ENCODE data around the gene PRKCZ. TPM values are rescaled to one million over a fixed set of nuclear protein-coding genes. Genes with fewer than 3 reads are reported as not detected.
A peak's percentile ranks its signal among the peaks of the same experiment; 100 is the strongest.

The PRKCZ gene
- total and polyA plus RNA-seq, 7 experiments from 2014 or later, result 3.6 to 29.6 (median 24.0) TPM

- CTCF ChIA-PET, result no interaction called here
- no peaks in the 10 kb centered on the region for H3K27me3 ChIP-seq (ENCODE audit: control insufficient read depth in 2 of 2, insufficient read depth in 2 of 2, low read length in 2 of 2)
- peaks cover 13 to 25% of the 10 kb centered on the region in 2 donors for H3K4me1 ChIP-seq (ENCODE audit: control insufficient read depth in 2 of 2, insufficient read depth in 2 of 2, low read length in 2 of 2)
- Mint-ChIP-seq H3K4me3 (peak overlapping the region in 8 of 10 donors; percentile 37 to 73 (median 58)), H3K9me3 (peaks cover 0 to 6% (median 0%) of the 10 kb centered on the region in 11 donors), H3K36me3 (peaks cover 5 to 33% (median 23%) of the 10 kb centered on the region in 5 donors), H3K27ac (peak overlapping the region in 7 of 9 donors; percentile 76 to 97 (median 90)), H3K27me3 (no peaks in the 10 kb centered on the region), H3K4me1 (peaks cover 3 to 29% (median 26%) of the 10 kb centered on the region in 7 donors)
- no peaks in the 10 kb centered on the region for H3K9me3 ChIP-seq (ENCODE audit: control insufficient read depth in 2 of 3, low read length in 3 of 3)
- no peak overlapping the region for H3K4me3 ChIP-seq (ENCODE audit: low read length)
- ATAC-seq, result peak; percentile 31
- peak overlapping the region; percentile 52 for H3K27ac ChIP-seq (ENCODE audit: low read depth, low read length)
- intact Hi-C loops (cut with micrococcal nuclease), result no loop called here
- POLR2A ChIA-PET, result interaction anchor here (1.2 kb wide), 1 partner anchor 12 kb away, joined by 4 read pairs; no protein-coding TSS in a partner anchor
- peak in 7 of 9 donors; percentile 29 to 82 (median 70) for DNase-seq
- peaks cover 0 to 15% (median 0%) of the 10 kb centered on the region in 3 experiments for H3K36me3 ChIP-seq (ENCODE audit: control insufficient read depth in 2 of 3, insufficient read depth in 3 of 3, low read length in 3 of 3)
These were observed 102.7 kb downstream of the PRKCZ start for GRCh38 chr1:2152954-2153353.

GRCh38 chr1:2154022-2154421, 103.8 kb downstream of the PRKCZ start:
- Mint-ChIP-seq H3K27me3 (no peaks in the 10 kb centered on the region), H3K9me3 (peaks cover 0 to 6% (median 0%) of the 10 kb centered on the region in 11 donors), H3K4me3 (no peak overlapping the region), H3K27ac (peak overlapping the region in 2 of 9 donors; percentile 71 to 76), H3K4me1 (peaks cover 3 to 29% (median 26%) of the 10 kb centered on the region in 7 donors), H3K36me3 (peaks cover 5 to 39% (median 23%) of the 10 kb centered on the region in 5 donors)
- intact Hi-C loops (cut with micrococcal nuclease), result no loop called here
- DNase-seq (no peak), ATAC-seq (no peak)
- CTCF ChIA-PET, result interaction anchor here (1.1 kb wide), 1 partner anchor 14 kb away, joined by 3 read pairs; no protein-coding TSS in a partner anchor
- no peaks in the 10 kb centered on the region for H3K27me3 ChIP-seq (ENCODE audit: control insufficient read depth in 2 of 2, insufficient read depth in 2 of 2, low read length in 2 of 2)
- H3K9me3 ChIP-seq (ENCODE audit: control insufficient read depth in 2 of 3, low read length in 3 of 3), result no peaks in the 10 kb centered on the region
- no peak overlapping the region for H3K27ac ChIP-seq (ENCODE audit: low read depth, low read length)
- H3K36me3 ChIP-seq (ENCODE audit: control insufficient read depth in 2 of 3, insufficient read depth in 3 of 3, low read length in 3 of 3), result peaks cover 0 to 15% (median 0%) of the 10 kb centered on the region in 3 experiments
- POLR2A ChIA-PET, result no interaction called here
- H3K4me1 ChIP-seq (ENCODE audit: control insufficient read depth in 2 of 2, insufficient read depth in 2 of 2, low read length in 2 of 2), result peaks cover 5 to 16% of the 10 kb centered on the region in 2 donors
- H3K4me3 ChIP-seq (ENCODE audit: low read length), result no peak overlapping the region

- intact Hi-C loops (cut with micrococcal nuclease), result no loop called here
- peaks cover 0 to 22% (median 0%) of the 10 kb centered on the region in 3 experiments for H3K36me3 ChIP-seq (ENCODE audit: control insufficient read depth in 2 of 3, insufficient read depth in 3 of 3, low read length in 3 of 3)
- ChIA-PET CTCF (interaction anchor here (1.1 kb wide), 1 partner anchor 15 kb away, joined by 3 read pairs; no protein-coding TSS in a partner anchor), POLR2A (no interaction called here)
- Mint-ChIP-seq H3K4me1 (peaks cover 3 to 31% (median 26%) of the 10 kb centered on the region in 7 donors), H3K4me3 (peak overlapping the region in 1 of 10 donors; percentile 11), H3K27ac (peak overlapping the region in 6 of 9 donors; percentile 5 to 71 (median 40)), H3K9me3 (peaks cover 0 to 6% (median 0%) of the 10 kb centered on the region in 11 donors), H3K27me3 (no peaks in the 10 kb centered on the region), H3K36me3 (peaks cover 5 to 47% (median 30%) of the 10 kb centered on the region in 5 donors)
- H3K4me1 ChIP-seq (ENCODE audit: control insufficient read depth in 2 of 2, insufficient read depth in 2 of 2, low read length in 2 of 2), result peaks cover 0 to 10% of the 10 kb centered on the region in 2 donors
- no peak overlapping the region for H3K4me3 ChIP-seq (ENCODE audit: low read length)
- ATAC-seq (no peak), DNase-seq (no peak)
- H3K9me3 ChIP-seq (ENCODE audit: control insufficient read depth in 2 of 3, low read length in 3 of 3), result no peaks in the 10 kb centered on the region
- no peak overlapping the region for H3K27ac ChIP-seq (ENCODE audit: low read depth, low read length)
- H3K27me3 ChIP-seq (ENCODE audit: control insufficient read depth in 2 of 2, insufficient read depth in 2 of 2, low read length in 2 of 2), result no peaks in the 10 kb centered on the region
These were observed 105.0 kb downstream of the PRKCZ start for GRCh38 chr1:2155147-2155598.

- intact Hi-C loops (cut with micrococcal nuclease), result no loop called here
- POLR2A ChIA-PET, result no interaction called here
- CTCF ChIA-PET, result no interaction called here
These were observed 105.6 kb downstream of the PRKCZ start for GRCh38 chr1:2155788-2156187.

GRCh38 chr1:2156866-2157265, 106.7 kb downstream of the PRKCZ start:
- no peak for DNase-seq
- peaks cover 5 to 50% (median 30%) of the 10 kb centered on the region in 5 donors for H3K36me3 Mint-ChIP-seq

More at GRCh38 chr1:2155788-2156187, 105.6 kb downstream of the PRKCZ start:
- ATAC-seq (no peak), DNase-seq (no peak)
- peaks cover 0 to 24% (median 0%) of the 10 kb centered on the region in 3 experiments for H3K36me3 ChIP-seq (ENCODE audit: control insufficient read depth in 2 of 3, insufficient read depth in 3 of 3, low read length in 3 of 3)
- Mint-ChIP-seq H3K27ac (peak overlapping the region in 3 of 9 donors; percentile 12 to 59 (median 55)), H3K27me3 (no peaks in the 10 kb centered on the region), H3K36me3 (peaks cover 5 to 50% (median 30%) of the 10 kb centered on the region in 5 donors), H3K4me1 (peaks cover 4 to 30% (median 21%) of the 10 kb centered on the region in 7 donors), H3K9me3 (peaks cover 0 to 6% (median 0%) of the 10 kb centered on the region in 11 donors), H3K4me3 (no peak overlapping the region)
- no peaks in the 10 kb centered on the region for H3K27me3 ChIP-seq (ENCODE audit: control insufficient read depth in 2 of 2, insufficient read depth in 2 of 2, low read length in 2 of 2)
- H3K9me3 ChIP-seq (ENCODE audit: control insufficient read depth in 2 of 3, low read length in 3 of 3), result no peaks in the 10 kb centered on the region
- H3K27ac ChIP-seq (ENCODE audit: low read depth, low read length), result no peak overlapping the region
- no peak overlapping the region for H3K4me3 ChIP-seq (ENCODE audit: low read length)
- H3K4me1 ChIP-seq (ENCODE audit: control insufficient read depth in 2 of 2, insufficient read depth in 2 of 2, low read length in 2 of 2), result peaks cover 0 to 10% of the 10 kb centered on the region in 2 donors

GRCh38 chr1:2157856-2158255, 107.6 kb downstream of the PRKCZ start:
- Histone ChIP-seq H3K4me1 (ENCODE audit: control insufficient read depth in 2 of 2, insufficient read depth in 2 of 2, low read length in 2 of 2) (peaks cover 0 to 6% of the 10 kb centered on the region in 2 donors), H3K9me3 (ENCODE audit: control insufficient read depth in 2 of 3, low read length in 3 of 3) (no peaks in the 10 kb centered on the region), H3K4me3 (ENCODE audit: low read length) (no peak overlapping the region), H3K27me3 (ENCODE audit: control insufficient read depth in 2 of 2, insufficient read depth in 2 of 2, low read length in 2 of 2) (no peaks in the 10 kb centered on the region), H3K27ac (ENCODE audit: low read depth, low read length) (no peak overlapping the region), H3K36me3 (ENCODE audit: control insufficient read depth in 2 of 3, insufficient read depth in 3 of 3, low read length in 3 of 3) (peaks cover 0 to 24% (median 0%) of the 10 kb centered on the region in 3 experiments)
- H3K27me3 Mint-ChIP-seq, result no peaks in the 10 kb centered on the region
- no peak for ATAC-seq
- H3K27ac Mint-ChIP-seq, result no peak overlapping the region
- peaks cover 5 to 47% (median 27%) of the 10 kb centered on the region in 5 donors for H3K36me3 Mint-ChIP-seq
- intact Hi-C loops (cut with micrococcal nuclease), result no loop called here
- no peak overlapping the region for H3K4me3 Mint-ChIP-seq
- DNase-seq, result no peak
- ChIA-PET CTCF (interaction anchor here (0.7 to 1.8 kb wide), 2 partner anchors 18 to 103 kb away, joined by 4 to 5 read pairs; no protein-coding TSS in a partner anchor), POLR2A (no interaction called here)
- peaks cover 5 to 26% (median 15%) of the 10 kb centered on the region in 7 donors for H3K4me1 Mint-ChIP-seq
- peaks cover 0 to 6% (median 0%) of the 10 kb centered on the region in 11 donors for H3K9me3 Mint-ChIP-seq

More at GRCh38 chr1:2156866-2157265, 106.7 kb downstream of the PRKCZ start:
- POLR2A ChIA-PET, result no interaction called here
- CTCF ChIA-PET, result interaction anchor here (0.8 to 1.8 kb wide), 2 partner anchors 17 to 20 kb away, joined by 5 read pairs; no protein-coding TSS in a partner anchor
- no peak overlapping the region for H3K4me3 Mint-ChIP-seq
- ATAC-seq, result no peak
- Histone ChIP-seq H3K4me1 (ENCODE audit: control insufficient read depth in 2 of 2, insufficient read depth in 2 of 2, low read length in 2 of 2) (peaks cover 0 to 10% of the 10 kb centered on the region in 2 donors), H3K4me3 (ENCODE audit: low read length) (no peak overlapping the region), H3K36me3 (ENCODE audit: control insufficient read depth in 2 of 3, insufficient read depth in 3 of 3, low read length in 3 of 3) (peaks cover 0 to 24% (median 0%) of the 10 kb centered on the region in 3 experiments), H3K9me3 (ENCODE audit: control insufficient read depth in 2 of 3, low read length in 3 of 3) (no peaks in the 10 kb centered on the region), H3K27ac (ENCODE audit: low read depth, low read length) (no peak overlapping the region), H3K27me3 (ENCODE audit: control insufficient read depth in 2 of 2, insufficient read depth in 2 of 2, low read length in 2 of 2) (no peaks in the 10 kb centered on the region)
- no peaks in the 10 kb centered on the region for H3K27me3 Mint-ChIP-seq
- peak overlapping the region in 1 of 9 donors; percentile 30 for H3K27ac Mint-ChIP-seq
- H3K9me3 Mint-ChIP-seq, result peaks cover 0 to 6% (median 0%) of the 10 kb centered on the region in 11 donors
- peaks cover 4 to 24% (median 14%) of the 10 kb centered on the region in 7 donors for H3K4me1 Mint-ChIP-seq
- intact Hi-C loops (cut with micrococcal nuclease), result no loop called here
